HG03442 (cell line): Measurements from ENCODE around the gene KCNQ1OT1.

Experiments used
- ATAC-seq: cut with Tn5 transposase; IDR thresholded peaks from one replicate; pipeline ENCODE4 v1.9.1; 2021; ENCODE audit warnings: mild to moderate bottlenecking, moderate library complexity; ENCODE audit not compliant: unreplicated experiment

KCNQ1OT1 gene

GRCh38 chr11:2699531-2700414 is at the start of gene KCNQ1OT1:
KCNQ1OT1 (minus strand) TSS chr11:2699994.
- ATAC-seq = peak; percentile 85

- no peak for ATAC-seq
Measured at GRCh38 chr11:2748814-2749554, 49.2 kb upstream of the KCNQ1OT1 start.

- no peak for ATAC-seq
Measured at GRCh38 chr11:2748061-2748813, 48.4 kb upstream of the KCNQ1OT1 start.

GRCh38 chr11:2747248-2748027 is 47.6 kb upstream of the KCNQ1OT1 start:
- ATAC-seq = no peak

- ATAC-seq = no peak
Measured at GRCh38 chr11:2746401-2747247, 46.8 kb upstream of the KCNQ1OT1 start.

GRCh38 chr11:2745511-2745910 is 45.7 kb upstream of the KCNQ1OT1 start:
- no peak for ATAC-seq

- ATAC-seq = no peak
Measured at GRCh38 chr11:2744166-2744565, 44.4 kb upstream of the KCNQ1OT1 start.

GRCh38 chr11:2743427-2744110 is 43.8 kb upstream of the KCNQ1OT1 start:
- ATAC-seq = no peak

GRCh38 chr11:2742611-2743426 is 43.0 kb upstream of the KCNQ1OT1 start:
- no peak for ATAC-seq

- no peak for ATAC-seq
Measured at GRCh38 chr11:2742201-2742600, 42.4 kb upstream of the KCNQ1OT1 start.

- ATAC-seq = no peak
Measured at GRCh38 chr11:2741377-2742131, 41.8 kb upstream of the KCNQ1OT1 start.

GRCh38 chr11:2741006-2741376 is 41.2 kb upstream of the KCNQ1OT1 start:
- ATAC-seq = no peak

GRCh38 chr11:2740275-2740940 is 40.6 kb upstream of the KCNQ1OT1 start:
- no peak for ATAC-seq

- no peak for ATAC-seq
Measured at GRCh38 chr11:2739531-2740274, 39.9 kb upstream of the KCNQ1OT1 start.

GRCh38 chr11:2738551-2739431 is 39.0 kb upstream of the KCNQ1OT1 start:
- ATAC-seq = no peak
